Measurements from ENCODE around the gene SIGLEC8. TPM values are rescaled to one million over a fixed set of nuclear protein-coding genes. Genes with fewer than 3 reads are reported as not detected.

SIGLEC8 gene
- total and polyA plus RNA-seq, 9 of the 15 experiments (the other 6 are each of a cell fraction or from before 2014, with no cell fraction given) = 0.04 to 0.65 (median 0.39) TPM

- TF ChIP-seq, protein P1, sequence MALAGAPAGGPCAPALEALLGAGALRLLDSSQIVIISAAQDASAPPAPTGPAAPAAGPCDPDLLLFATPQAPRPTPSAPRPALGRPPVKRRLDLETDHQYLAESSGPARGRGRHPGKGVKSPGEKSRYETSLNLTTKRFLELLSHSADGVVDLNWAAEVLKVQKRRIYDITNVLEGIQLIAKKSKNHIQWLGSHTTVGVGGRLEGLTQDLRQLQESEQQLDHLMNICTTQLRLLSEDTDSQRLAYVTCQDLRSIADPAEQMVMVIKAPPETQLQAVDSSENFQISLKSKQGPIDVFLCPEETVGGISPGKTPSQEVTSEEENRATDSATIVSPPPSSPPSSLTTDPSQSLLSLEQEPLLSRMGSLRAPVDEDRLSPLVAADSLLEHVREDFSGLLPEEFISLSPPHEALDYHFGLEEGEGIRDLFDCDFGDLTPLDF (CRISPR knock-in tag; IDR thresholded peaks at IDR 0.05) = no peak
- TF ChIP-seq FOXP1 (CRISPR knock-in tag; IDR thresholded peaks at IDR 0.05) = no peak
- peak; percentile 21 to 43 for TF ChIP-seq E2F6 (IDR thresholded peaks at IDR 0.05; ENCODE audit: borderline replicate concordance in 1 of 2, extremely low read depth in 1 of 2, insufficient read depth in 1 of 2, insufficient read length in 1 of 2, low read depth in 1 of 2, low read length in 1 of 2, poor library complexity in 1 of 2, severe bottlenecking in 1 of 2)
- peak; percentile 63 for TF ChIP-seq NFE2 (IDR thresholded peaks at IDR 0.05; ENCODE audit: low read depth)
- TF ChIP-seq FOXO4 (CRISPR knock-in tag; IDR thresholded peaks at IDR 0.05) = no peak
- TF ChIP-seq, protein P2, sequence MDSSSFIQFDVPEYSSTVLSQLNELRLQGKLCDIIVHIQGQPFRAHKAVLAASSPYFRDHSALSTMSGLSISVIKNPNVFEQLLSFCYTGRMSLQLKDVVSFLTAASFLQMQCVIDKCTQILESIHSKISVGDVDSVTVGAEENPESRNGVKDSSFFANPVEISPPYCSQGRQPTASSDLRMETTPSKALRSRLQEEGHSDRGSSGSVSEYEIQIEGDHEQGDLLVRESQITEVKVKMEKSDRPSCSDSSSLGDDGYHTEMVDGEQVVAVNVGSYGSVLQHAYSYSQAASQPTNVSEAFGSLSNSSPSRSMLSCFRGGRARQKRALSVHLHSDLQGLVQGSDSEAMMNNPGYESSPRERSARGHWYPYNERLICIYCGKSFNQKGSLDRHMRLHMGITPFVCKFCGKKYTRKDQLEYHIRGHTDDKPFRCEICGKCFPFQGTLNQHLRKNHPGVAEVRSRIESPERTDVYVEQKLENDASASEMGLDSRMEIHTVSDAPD (CRISPR knock-in tag; IDR thresholded peaks at IDR 0.05) = no peak
- TF ChIP-seq, protein P3, sequence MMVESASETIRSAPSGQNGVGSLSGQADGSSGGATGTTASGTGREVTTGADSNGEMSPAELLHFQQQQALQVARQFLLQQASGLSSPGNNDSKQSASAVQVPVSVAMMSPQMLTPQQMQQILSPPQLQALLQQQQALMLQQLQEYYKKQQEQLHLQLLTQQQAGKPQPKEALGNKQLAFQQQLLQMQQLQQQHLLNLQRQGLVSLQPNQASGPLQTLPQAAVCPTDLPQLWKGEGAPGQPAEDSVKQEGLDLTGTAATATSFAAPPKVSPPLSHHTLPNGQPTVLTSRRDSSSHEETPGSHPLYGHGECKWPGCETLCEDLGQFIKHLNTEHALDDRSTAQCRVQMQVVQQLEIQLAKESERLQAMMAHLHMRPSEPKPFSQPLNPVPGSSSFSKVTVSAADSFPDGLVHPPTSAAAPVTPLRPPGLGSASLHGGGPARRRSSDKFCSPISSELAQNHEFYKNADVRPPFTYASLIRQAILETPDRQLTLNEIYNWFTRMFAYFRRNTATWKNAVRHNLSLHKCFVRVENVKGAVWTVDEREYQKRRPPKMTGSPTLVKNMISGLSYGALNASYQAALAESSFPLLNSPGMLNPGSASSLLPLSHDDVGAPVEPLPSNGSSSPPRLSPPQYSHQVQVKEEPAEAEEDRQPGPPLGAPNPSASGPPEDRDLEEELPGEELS (CRISPR knock-in tag; IDR thresholded peaks at IDR 0.05; ENCODE audit: borderline replicate concordance) = no peak
- peak; percentile 19 for TF ChIP-seq MAFK (IDR thresholded peaks at IDR 0.05; ENCODE audit: low read length)
- TF ChIP-seq LCOR (CRISPR knock-in tag; IDR thresholded peaks at IDR 0.05) = no peak
- TF ChIP-seq, protein P4, sequence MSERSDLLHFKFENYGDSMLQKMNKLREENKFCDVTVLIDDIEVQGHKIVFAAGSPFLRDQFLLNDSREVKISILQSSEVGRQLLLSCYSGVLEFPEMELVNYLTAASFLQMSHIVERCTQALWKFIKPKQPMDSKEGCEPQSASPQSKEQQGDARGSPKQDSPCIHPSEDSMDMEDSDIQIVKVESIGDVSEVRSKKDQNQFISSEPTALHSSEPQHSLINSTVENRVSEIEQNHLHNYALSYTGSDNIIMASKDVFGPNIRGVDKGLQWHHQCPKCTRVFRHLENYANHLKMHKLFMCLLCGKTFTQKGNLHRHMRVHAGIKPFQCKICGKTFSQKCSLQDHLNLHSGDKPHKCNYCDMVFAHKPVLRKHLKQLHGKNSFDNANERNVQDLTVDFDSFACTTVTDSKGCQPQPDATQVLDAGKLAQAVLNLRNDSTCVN (CRISPR knock-in tag; IDR thresholded peaks at IDR 0.05) = no peak
- peak; percentile 71 for TF ChIP-seq MTA1 (IDR thresholded peaks at IDR 0.05; ENCODE audit: borderline replicate concordance)
- 0 out of 2 replicates have a peak, but pooled peaks have one; percentile 21 for TF ChIP-seq NFATC3 (IDR thresholded peaks at IDR 0.05)
- TF ChIP-seq NR2C1 (IDR thresholded peaks at IDR 0.05) = no peak
- TF ChIP-seq NR2C1 (tag; IDR thresholded peaks at IDR 0.05) = peak; percentile 49; the same call in 1 of the 2 replicates
- peak; percentile 8; the same call in 1 of the 2 replicates for TF ChIP-seq VEZF1 (CRISPR knock-in tag; IDR thresholded peaks at IDR 0.05)
These were observed 16.6 kb downstream of the SIGLEC8 start (continued) for GRCh38 chr19:51441410-51442390.

All from K562 (cell line).